Type B pancreatic cell (in vitro differentiated cells): ENCODE results near the gene FUT8. TPM values are rescaled to one million over a fixed set of nuclear protein-coding genes. Genes with fewer than 3 reads are reported as not detected.

Source experiments
- DNase-seq: peaks from one replicate; pipeline ENCODE4 v3.0.0; 2021; ENCODE audit warnings: mixed read lengths; ENCODE audit not compliant: unreplicated experiment; ENCODE audit errors: extremely low spot score
- H3K27ac Mint-ChIP-seq: 2 replicates; pipeline ENCODE4 v1.8.0; 2021; ENCODE audit warnings: mild to moderate bottlenecking, mixed read lengths
- H3K27me3 Mint-ChIP-seq: 2 replicates; pipeline ENCODE4 v1.8.0; 2021; ENCODE audit warnings: mixed read lengths
- H3K36me3 Mint-ChIP-seq: 2 replicates; pipeline ENCODE4 v1.8.0; 2021; ENCODE audit warnings: mixed read lengths
- H3K4me1 Mint-ChIP-seq: one replicate; pipeline ENCODE4 v1.8.0; 2021; ENCODE audit warnings: mixed read lengths; ENCODE audit not compliant: unreplicated experiment
- H3K4me3 Mint-ChIP-seq: 2 replicates; pipeline ENCODE4 v1.8.0; 2021; ENCODE audit warnings: mild to moderate bottlenecking, mixed read lengths
- H3K9me3 Mint-ChIP-seq: 2 replicates; pipeline ENCODE4 v1.8.0; 2021; ENCODE audit warnings: mixed read lengths
- CTCF ChIP-seq: fragments of 200-600 bp; sonication (generic); conservative IDR thresholded peaks from 2 replicates; pipeline ENCODE4 v1.5.0; 2021; ENCODE audit warnings: antibody characterized with exemption, mild to moderate bottlenecking
- total RNA-seq: library from RNA; stranded (reverse); gene quantifications from 2 replicates; pipeline ENCODE4 v1.2.1, GENCODE V29; 2021; ENCODE audit warnings: low replicate concordance

The FUT8 gene
- total RNA-seq, 1 donor from 2014 or later = 67.4 TPM

GRCh38 chr14:65469903-65470302, 57.4 kb downstream of the FUT8 start:
- DNase-seq = no peak
- peaks cover 8% of the 10 kb centered on the region for H3K36me3 Mint-ChIP-seq
- no peaks in the 10 kb centered on the region for H3K27me3 Mint-ChIP-seq
- TF ChIP-seq CTCF = no peak
- no peak overlapping the region for H3K4me3 Mint-ChIP-seq
- no peak overlapping the region for H3K27ac Mint-ChIP-seq
- peaks cover 20% of the 10 kb centered on the region for H3K4me1 Mint-ChIP-seq
- H3K9me3 Mint-ChIP-seq = no peaks in the 10 kb centered on the region

DNA sequence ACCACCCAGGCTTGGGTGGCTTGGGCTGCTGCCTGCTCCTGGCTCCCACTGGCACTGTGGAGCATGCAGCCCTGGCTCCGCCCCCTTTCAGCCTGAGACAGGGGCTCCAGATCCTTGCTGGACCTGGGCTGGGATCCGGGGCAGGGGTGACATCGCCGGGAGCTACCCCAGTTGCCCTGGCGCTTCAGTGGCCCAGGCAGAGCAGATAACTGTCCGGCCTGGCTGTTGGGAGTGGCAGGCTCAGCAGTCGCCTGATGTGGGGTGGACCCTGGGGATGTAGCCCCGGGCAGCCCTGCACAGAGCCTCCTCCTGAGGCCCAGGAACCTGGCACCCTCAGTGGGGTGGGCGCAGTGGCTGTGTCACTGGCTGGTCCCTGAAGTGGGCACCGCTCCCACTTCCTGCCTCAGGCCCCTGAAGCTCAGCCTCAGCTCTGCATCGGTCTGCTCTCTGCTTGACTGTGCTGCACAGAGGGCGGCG, 57.9 kb downstream of the FUT8 start:
- H3K4me1 Mint-ChIP-seq = peaks cover 20% of the 10 kb centered on the region
- no peak overlapping the region for H3K4me3 Mint-ChIP-seq
- H3K36me3 Mint-ChIP-seq = peaks cover 8% of the 10 kb centered on the region
- H3K9me3 Mint-ChIP-seq = no peaks in the 10 kb centered on the region
- no peaks in the 10 kb centered on the region for H3K27me3 Mint-ChIP-seq
- TF ChIP-seq CTCF = no peak
- H3K27ac Mint-ChIP-seq = no peak overlapping the region
- DNase-seq = no peak

DNA sequence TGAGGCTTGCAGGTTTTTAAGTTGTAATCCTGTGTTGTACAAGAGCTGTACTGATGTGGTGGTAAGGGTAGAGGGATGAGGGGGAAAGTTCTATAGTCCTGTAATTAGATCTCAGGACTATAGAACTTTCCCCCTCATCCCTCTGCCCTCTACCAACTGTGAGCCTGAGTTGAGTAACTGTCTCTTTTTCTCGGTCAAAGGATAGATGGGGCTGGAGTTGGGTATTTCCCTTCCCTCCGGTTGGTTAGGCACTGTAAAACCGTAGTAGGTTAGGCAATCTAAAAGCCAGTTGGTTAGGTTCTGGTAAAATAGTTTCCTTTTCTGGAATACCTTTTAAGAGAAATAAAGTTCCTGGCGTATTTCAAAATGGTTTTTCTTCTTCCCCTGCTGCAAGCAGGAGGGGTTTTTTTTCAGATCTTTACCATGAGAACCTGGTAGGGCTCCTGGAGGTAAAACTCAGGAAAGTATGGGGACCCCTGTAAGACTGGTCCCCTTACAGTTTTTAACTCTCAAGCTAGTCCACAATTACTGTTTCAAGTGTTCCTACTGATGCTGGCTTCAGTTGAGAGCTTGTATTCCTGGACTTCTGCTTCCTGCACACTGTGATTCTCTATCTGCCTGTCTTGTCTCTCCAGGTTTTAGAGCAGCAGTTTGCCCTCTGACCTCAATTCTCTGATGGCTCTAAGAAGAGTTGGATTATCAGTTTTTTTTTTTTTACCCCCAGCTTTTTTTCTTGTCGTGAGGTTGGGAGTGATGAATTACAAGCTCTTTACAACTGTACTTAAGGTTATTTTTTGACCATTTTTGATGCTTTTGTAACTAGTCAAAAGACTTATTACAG, 58.7 kb downstream of the FUT8 start:
- DNase-seq = no peak
- no peak for TF ChIP-seq CTCF
- H3K27me3 Mint-ChIP-seq = no peaks in the 10 kb centered on the region
- H3K4me1 Mint-ChIP-seq = peaks cover 20% of the 10 kb centered on the region
- H3K4me3 Mint-ChIP-seq = no peak overlapping the region
- no peak overlapping the region for H3K27ac Mint-ChIP-seq
- peaks cover 8% of the 10 kb centered on the region for H3K36me3 Mint-ChIP-seq
- H3K9me3 Mint-ChIP-seq = no peaks in the 10 kb centered on the region

DNA sequence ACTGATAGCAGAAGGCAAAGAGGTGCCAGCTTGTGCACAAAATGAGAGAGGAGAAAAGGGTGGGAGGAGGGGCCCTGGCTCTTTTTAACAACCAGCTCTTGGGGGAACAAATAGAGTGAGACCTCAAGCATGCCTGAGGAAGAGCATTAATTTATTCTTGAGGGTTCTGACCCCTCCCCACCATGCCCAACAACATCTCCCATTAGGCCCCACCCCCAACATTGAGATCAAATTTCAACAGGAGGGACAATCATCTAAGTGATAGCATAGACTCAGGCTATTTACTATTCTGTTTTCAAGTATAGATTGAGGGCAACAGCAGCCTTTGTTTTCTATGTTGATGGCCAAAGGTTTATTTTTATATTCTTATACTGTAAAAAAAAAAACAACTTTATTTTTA, 59.7 kb downstream of the FUT8 start:
- no peaks in the 10 kb centered on the region for H3K9me3 Mint-ChIP-seq
- no peak for TF ChIP-seq CTCF
- H3K27me3 Mint-ChIP-seq = no peaks in the 10 kb centered on the region
- H3K4me3 Mint-ChIP-seq = no peak overlapping the region
- no peak overlapping the region for H3K27ac Mint-ChIP-seq
- H3K4me1 Mint-ChIP-seq = peaks cover 20% of the 10 kb centered on the region
- no peak for DNase-seq
- peaks cover 8% of the 10 kb centered on the region for H3K36me3 Mint-ChIP-seq

DNA sequence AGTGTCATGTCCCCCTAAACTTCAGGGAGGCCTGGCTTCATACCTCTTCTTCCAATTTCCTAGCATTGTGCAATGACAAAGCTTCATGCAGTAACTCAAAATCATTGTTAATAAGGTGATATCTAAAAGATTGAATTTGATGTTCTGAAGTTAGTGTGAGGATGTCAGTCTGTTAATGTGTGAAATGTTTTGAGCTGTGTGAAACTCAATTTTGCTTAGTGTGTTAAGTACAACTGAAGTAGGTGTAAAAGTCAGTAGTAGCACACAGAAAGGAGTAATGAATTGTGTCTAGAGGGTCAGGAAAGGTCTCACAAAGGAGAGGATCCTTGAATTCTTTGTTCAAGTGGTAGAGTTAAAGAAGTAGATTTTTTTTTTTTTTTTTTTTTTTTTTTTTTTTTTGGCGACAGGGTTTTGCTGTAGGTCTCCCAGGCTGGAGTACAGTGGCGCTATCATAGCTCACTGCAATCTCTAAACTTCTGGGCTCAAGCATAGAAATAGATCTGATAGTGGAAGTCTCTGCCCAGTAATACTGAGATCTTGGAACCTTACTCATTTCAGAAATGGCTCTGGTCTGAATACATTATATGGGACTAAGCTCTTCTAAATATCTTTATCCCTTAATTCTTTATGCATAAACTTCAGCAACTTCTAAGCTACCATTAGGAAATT, 63.9 kb downstream of the FUT8 start:
- DNase-seq = no peak
- no peaks in the 10 kb centered on the region for H3K27me3 Mint-ChIP-seq
- no peak overlapping the region for H3K4me3 Mint-ChIP-seq
- H3K4me1 Mint-ChIP-seq = peaks cover 23% of the 10 kb centered on the region
- TF ChIP-seq CTCF = no peak
- no peaks in the 10 kb centered on the region for H3K36me3 Mint-ChIP-seq
- H3K27ac Mint-ChIP-seq = no peak overlapping the region
- H3K9me3 Mint-ChIP-seq = no peaks in the 10 kb centered on the region
